Measurements from ENCODE around the gene TNIK. TPM values are rescaled to one million over a fixed set of nuclear protein-coding genes. Genes with fewer than 3 reads are reported as not detected.

Gene TNIK
- total RNA-seq, 6 donors from 2014 or later: 23.2 to 74.4 (median 38.3) TPM

GRCh38 chr3:171358181-171358880, 101.9 kb downstream of the TNIK start:
- no peak overlapping the region for H3K27ac ChIP-seq
- H3K9me3 ChIP-seq: no peaks in the 10 kb centered on the region
- ATAC-seq (ENCODE audit: low FRiP score in 2 of 2) (no peak), DNase-seq (no peak)
- H3K4me1 ChIP-seq: peaks cover 0 to 21% (median 2%) of the 10 kb centered on the region in 4 donors
- no peak overlapping the region for H3K4me3 ChIP-seq
- 70 to 71% methylated on average over 10 of the region's 10 CpGs for WGBS, 2 donors
- H3K36me3 ChIP-seq: no peaks in the 10 kb centered on the region
- no peaks in the 10 kb centered on the region for H3K27me3 ChIP-seq
- TF ChIP-seq POLR2AphosphoS5 (IDR thresholded peaks at IDR 0.05): no peak
- TF ChIP-seq CTCF (IDR thresholded peaks at IDR 0.05): no peak
- no peak for TF ChIP-seq POLR2A (IDR thresholded peaks at IDR 0.05)

- Histone ChIP-seq H3K4me1 (peaks cover 0 to 27% (median 4%) of the 10 kb centered on the region in 4 donors), H3K9me3 (no peaks in the 10 kb centered on the region), H3K4me3 (no peak overlapping the region), H3K36me3 (no peaks in the 10 kb centered on the region), H3K27me3 (no peaks in the 10 kb centered on the region), H3K27ac (no peak overlapping the region)
- DNase-seq (no peak), ATAC-seq (ENCODE audit: low FRiP score in 2 of 2) (peak in 1 of 2 donors; percentile 14)
- WGBS, 2 donors: 76 to 87% methylated on average over 8 of the region's 8 CpGs
- TF ChIP-seq POLR2A (IDR thresholded peaks at IDR 0.05) (no peak), CTCF (IDR thresholded peaks at IDR 0.05) (no peak), POLR2AphosphoS5 (IDR thresholded peaks at IDR 0.05) (no peak)
These were observed 102.5 kb downstream of the TNIK start for GRCh38 chr3:171357721-171358120.

GRCh38 chr3:171356251-171356650, 104.0 kb downstream of the TNIK start:
- H3K27ac ChIP-seq: peak overlapping the region in 2 of 4 donors; percentile 61 to 74
- H3K36me3 ChIP-seq: no peaks in the 10 kb centered on the region
- TF ChIP-seq EP300 (IDR thresholded peaks at IDR 0.05): peak in 1 of 4 donors; percentile 20
- no peak for TF ChIP-seq CTCF (IDR thresholded peaks at IDR 0.05)
- no peak for TF ChIP-seq POLR2AphosphoS5 (IDR thresholded peaks at IDR 0.05)
- no peak for TF ChIP-seq POLR2A (IDR thresholded peaks at IDR 0.05)
- no peak for ATAC-seq (ENCODE audit: low FRiP score in 2 of 2)
- H3K4me3 ChIP-seq: no peak overlapping the region
- H3K27me3 ChIP-seq: no peaks in the 10 kb centered on the region
- WGBS, 2 donors: 81 to 82% methylated on average over 3 of the region's 3 CpGs
- H3K4me1 ChIP-seq: peaks cover 0 to 34% (median 9%) of the 10 kb centered on the region in 4 donors
- H3K9me3 ChIP-seq: no peaks in the 10 kb centered on the region
- no peak for DNase-seq

GRCh38 chr3:171354706-171355582, 105.3 kb downstream of the TNIK start:
- peak in 3 of 4 donors; percentile 47 to 85 (median 73) for TF ChIP-seq EP300 (IDR thresholded peaks at IDR 0.05)
- no peak for TF ChIP-seq POLR2AphosphoS5 (IDR thresholded peaks at IDR 0.05)
- TF ChIP-seq POLR2A (IDR thresholded peaks at IDR 0.05): peak in 1 of 4 donors; percentile 18
- TF ChIP-seq CTCF (IDR thresholded peaks at IDR 0.05): no peak
- ATAC-seq (ENCODE audit: low FRiP score in 2 of 2): peak; percentile 45 to 78
- H3K27ac ChIP-seq: peak overlapping the region in 3 of 4 donors; percentile 61 to 74 (median 71)
- no peak overlapping the region for H3K4me3 ChIP-seq
- peaks cover 0 to 34% (median 9%) of the 10 kb centered on the region in 4 donors for H3K4me1 ChIP-seq
- no peaks in the 10 kb centered on the region for H3K27me3 ChIP-seq
- H3K9me3 ChIP-seq: no peaks in the 10 kb centered on the region
- peak in 1 of 2 donors; percentile 70 for DNase-seq
- no peaks in the 10 kb centered on the region for H3K36me3 ChIP-seq
- WGBS, 2 donors: 68 to 76% methylated on average over 4 of the region's 4 CpGs

All from upper lobe of left lung (tissue), 6 donors.